Central memory CD4-positive, alpha-beta T cell (primary cell): Measurements from ENCODE around the gene SUN2.

Experiments
- DNase-seq: peaks from one replicate; pipeline ENCODE4 v3.0.0; 2022

Gene SUN2

GRCh38 chr22:38734421-38735100 is 21.2 kb downstream of the SUN2 start:
- no peak for DNase-seq

GRCh38 chr22:38733724-38734381 is 21.9 kb downstream of the SUN2 start:
- no peak for DNase-seq

- DNase-seq: peak; percentile 29
Measured at GRCh38 chr22:38733329-38733723, 22.5 kb downstream of the SUN2 start.

- DNase-seq: no peak
Measured at GRCh38 chr22:38732251-38732815, 23.5 kb downstream of the SUN2 start.

GRCh38 chr22:38731703-38732161 is 24.1 kb downstream of the SUN2 start:
- no peak for DNase-seq

DNA sequence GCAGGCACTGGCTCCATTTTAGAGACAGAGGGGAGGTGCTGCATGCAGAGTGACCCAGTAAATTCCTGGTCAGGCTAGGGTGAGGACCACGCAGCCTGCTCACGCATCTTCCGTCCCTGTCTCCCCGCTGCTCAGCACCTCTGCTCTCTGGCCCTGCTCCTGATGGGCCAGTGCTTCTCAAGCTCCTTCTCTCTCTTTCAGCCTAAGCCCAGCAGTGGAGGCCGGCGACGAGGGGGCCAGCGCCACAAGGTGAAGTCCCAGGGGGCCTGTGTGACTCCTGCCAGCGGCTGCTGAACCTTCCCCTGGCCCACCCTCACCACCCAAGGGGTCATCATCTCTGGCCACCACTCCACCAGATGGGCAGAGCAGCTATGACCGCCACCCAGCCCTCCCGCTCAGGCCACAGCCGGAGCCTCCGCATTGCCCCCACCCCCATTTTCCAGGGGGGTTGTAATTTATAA is 25.4 kb downstream of the SUN2 start:
- no peak for DNase-seq

DNA sequence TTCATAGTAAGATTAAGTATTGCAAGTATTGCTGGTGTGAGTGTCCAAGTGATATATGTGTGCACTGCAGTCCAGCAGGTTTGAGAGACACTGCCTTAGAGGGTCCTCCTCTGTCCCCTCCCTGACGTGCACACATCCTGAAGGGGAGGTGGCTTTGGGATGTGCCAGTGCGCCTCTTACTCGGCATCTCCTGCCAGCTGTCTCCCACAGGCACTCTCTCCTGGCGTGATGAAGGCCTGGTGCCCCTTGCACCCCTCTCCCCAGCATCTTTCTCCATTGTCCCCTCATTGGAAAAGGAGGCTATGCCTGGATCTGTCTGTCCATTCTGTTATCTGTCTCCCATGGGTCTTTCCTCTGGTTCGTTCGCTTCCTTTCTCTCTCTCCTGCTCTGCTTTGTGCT is 25.9 kb downstream of the SUN2 start:
- no peak for DNase-seq

- no peak for DNase-seq
Measured at GRCh38 chr22:38728871-38729796, 26.7 kb downstream of the SUN2 start.

GRCh38 chr22:38727530-38728451 is 28.0 kb downstream of the SUN2 start:
- no peak for DNase-seq

GRCh38 chr22:38727123-38727522 is 28.7 kb downstream of the SUN2 start:
- no peak for DNase-seq

DNA sequence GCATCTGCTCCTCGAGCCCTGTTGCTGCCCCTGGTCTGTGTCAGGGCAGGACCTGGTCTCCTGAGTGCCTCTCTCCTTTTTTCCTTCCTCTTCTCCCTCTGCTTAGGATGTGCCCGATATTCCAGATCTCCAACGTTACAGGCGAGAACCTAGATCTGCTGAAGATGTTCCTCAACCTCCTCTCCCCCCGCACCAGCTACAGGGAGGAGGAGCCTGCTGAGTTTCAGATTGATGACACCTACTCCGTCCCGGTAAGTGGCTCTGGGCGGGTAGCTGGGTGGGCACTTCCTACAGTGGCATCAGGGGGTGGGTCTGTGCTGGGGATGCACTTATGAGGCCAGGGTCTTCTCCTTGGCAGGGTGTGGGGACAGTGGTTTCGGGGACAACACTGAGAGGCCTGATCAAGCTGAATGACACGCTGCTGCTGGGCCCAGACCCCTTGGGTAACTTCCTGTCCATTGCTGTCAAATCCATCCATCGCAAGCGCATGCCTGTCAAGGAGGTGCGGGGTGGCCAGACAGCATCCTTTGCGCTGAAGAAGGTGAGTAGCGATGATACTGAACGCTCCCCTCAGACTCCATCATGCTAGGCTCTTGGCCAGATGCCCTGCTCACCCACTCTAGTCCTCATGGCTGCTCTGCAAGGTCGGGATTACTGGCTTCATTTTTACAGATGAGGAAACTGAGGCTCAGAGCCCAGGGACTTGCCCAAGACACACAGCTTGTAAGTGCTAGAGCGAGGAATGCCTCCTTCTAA is 29.7 kb downstream of the SUN2 start:
- no peak for DNase-seq

GRCh38 chr22:38724926-38725571 is 30.7 kb downstream of the SUN2 start:
- DNase-seq: peak; percentile 38

GRCh38 chr22:38724176-38724575 is 31.6 kb downstream of the SUN2 start:
- no peak for DNase-seq

GRCh38 chr22:38721551-38721950 is 34.2 kb downstream of the SUN2 start:
- DNase-seq: no peak

DNA sequence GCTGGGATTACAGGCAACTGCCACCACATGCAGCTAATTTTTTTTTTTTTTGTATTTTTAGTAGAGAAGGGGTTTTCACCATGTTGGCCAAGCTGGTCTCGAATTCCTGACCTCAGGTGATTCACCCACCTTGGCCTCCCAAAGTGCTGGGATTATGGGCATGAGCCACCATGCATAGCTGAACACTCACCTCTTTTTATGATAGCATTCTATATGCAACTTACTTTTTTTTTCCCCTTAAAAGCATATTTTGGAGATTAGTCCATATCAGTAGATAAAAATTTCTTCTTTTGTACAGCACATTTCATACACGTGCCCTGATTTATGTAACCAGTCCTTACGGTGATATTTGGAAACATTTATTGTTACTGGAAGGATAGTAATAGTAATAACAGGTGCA is 35.4 kb downstream of the SUN2 start:
- no peak for DNase-seq

- no peak for DNase-seq
Measured at GRCh38 chr22:38719196-38719595, 36.6 kb downstream of the SUN2 start.

DNA sequence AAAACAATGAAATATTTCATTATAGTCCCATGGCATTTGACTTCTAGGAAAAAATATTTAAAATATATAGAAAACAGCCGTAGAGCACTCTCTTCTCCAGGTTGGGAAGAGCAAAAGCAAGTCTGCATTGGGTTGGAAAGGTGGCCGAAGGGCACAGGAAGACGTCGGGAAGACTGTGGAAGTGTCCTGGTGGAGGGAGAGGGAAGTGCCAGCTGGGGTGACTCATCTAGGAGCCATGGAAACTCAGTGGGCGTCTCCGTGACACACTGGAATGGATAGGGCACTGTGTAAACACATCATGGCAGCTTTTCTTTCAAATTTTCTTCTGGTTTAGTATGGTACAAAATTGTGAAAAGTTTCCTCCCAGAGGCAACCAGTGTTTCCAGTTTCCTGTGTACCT is 37.4 kb downstream of the SUN2 start:
- DNase-seq: no peak

- no peak for DNase-seq
Measured at GRCh38 chr22:38717244-38717643, 38.6 kb downstream of the SUN2 start.

GRCh38 chr22:38716826-38717225 is 39.0 kb downstream of the SUN2 start:
- DNase-seq: no peak

- DNase-seq: no peak
Measured at GRCh38 chr22:38716271-38716670, 39.5 kb downstream of the SUN2 start.

- no peak for DNase-seq
Measured at GRCh38 chr22:38715852-38716251, 39.9 kb downstream of the SUN2 start.
